Neural progenitor cell (in vitro differentiated cells): ENCODE data around the gene NCOA6. TPM values are rescaled to one million over a fixed set of nuclear protein-coding genes. Genes with fewer than 3 reads are reported as not detected.

Experiments
- DNase-seq: peaks from one replicate; pipeline ENCODE4 v3.0.0-alpha.2; 2016; ENCODE audit warnings: low spot score
- H2AFZ ChIP-seq: fragments of 200-600 bp; sonication (generic); replicated peaks from 2 replicates; pipeline ENCODE4 v1.6.1; 2016; ENCODE audit warnings: antibody characterized with exemption
- H3F3A ChIP-seq: fragments of 200-600 bp; sonication (generic); 2 replicates; pipeline ENCODE4 v1.6.1; 2016; ENCODE audit warnings: antibody characterized with exemption, low read depth
- H3K27ac ChIP-seq: fragments of 200-600 bp; sonication (generic); 2 replicates; pipeline ENCODE4 v1.5.1; 2016; ENCODE audit warnings: mild to moderate bottlenecking
- H3K27me3 ChIP-seq: fragments of 200-600 bp; sonication (generic); 2 replicates; pipeline ENCODE4 v1.6.1; 2016; ENCODE audit warnings: mild to moderate bottlenecking, moderate library complexity
- H3K36me3 ChIP-seq: fragments of 200-600 bp; sonication (generic); 2 replicates; pipeline ENCODE4 v1.5.1; 2016
- H3K4me1 ChIP-seq: fragments of 200-600 bp; sonication (generic); 2 replicates; pipeline ENCODE4 v1.6.1; 2016; ENCODE audit warnings: mixed run types
- H3K4me2 ChIP-seq: fragments of 200-600 bp; sonication (generic); 2 replicates; pipeline ENCODE4 v1.6.1; 2016
- H3K4me3 ChIP-seq: fragments of 200-600 bp; sonication (generic); 2 replicates; pipeline ENCODE4 v1.5.1; 2016
- H3K79me2 ChIP-seq: fragments of 200-600 bp; sonication (generic); 2 replicates; pipeline ENCODE4 v1.6.1; 2016; ENCODE audit warnings: low read depth
- H3K9ac ChIP-seq: fragments of 200-600 bp; sonication (generic); 2 replicates; pipeline ENCODE4 v1.6.1; 2016
- H3K9me3 ChIP-seq: fragments of 200-600 bp; sonication (generic); 2 replicates; pipeline ENCODE4 v1.5.1; 2016; ENCODE audit warnings: low read depth
- H4K20me1 ChIP-seq: fragments of 200-600 bp; sonication (generic); 2 replicates; pipeline ENCODE4 v1.6.1; 2016; ENCODE audit warnings: low read depth
- H3K27ac Mint-ChIP-seq: 3 replicates; pipeline ENCODE4 v1.8.0; 2021; ENCODE audit warnings: mixed read lengths
- H3K27me3 Mint-ChIP-seq: 2 replicates; pipeline ENCODE4 v1.8.0; 2022; ENCODE audit warnings: low read depth, mild to moderate bottlenecking, inconsistent platforms, moderate library complexity, mixed read lengths; ENCODE audit not compliant: insufficient read depth
- H3K36me3 Mint-ChIP-seq: 3 replicates; pipeline ENCODE4 v1.8.0; 2021; ENCODE audit warnings: mixed read lengths
- H3K4me1 Mint-ChIP-seq: 3 replicates; pipeline ENCODE4 v1.8.0; 2021; ENCODE audit warnings: mixed read lengths
- H3K4me3 Mint-ChIP-seq: 3 replicates; pipeline ENCODE4 v1.8.0; 2021; ENCODE audit warnings: mild to moderate bottlenecking, moderate library complexity, mixed read lengths
- H3K9me3 Mint-ChIP-seq: 3 replicates; pipeline ENCODE4 v1.8.0; 2020; ENCODE audit warnings: mixed read lengths
- CTCF ChIP-seq: fragments of 200-600 bp; sonication (generic); IDR thresholded peaks from 2 replicates; pipeline ENCODE4 v1.5.1; 2017; ENCODE audit warnings: antibody characterized with exemption, mild to moderate bottlenecking
- EZH2 ChIP-seq: fragments of 200-600 bp; sonication (generic); IDR thresholded peaks from 2 replicates; pipeline ENCODE4 v1.6.1; 2017; ENCODE audit warnings: antibody characterized with exemption, mild to moderate bottlenecking, moderate library complexity
- EZH2phosphoT487 ChIP-seq: fragments of 200-600 bp; sonication (generic); IDR thresholded peaks from 2 replicates; pipeline ENCODE4 v1.6.1; 2017; ENCODE audit warnings: antibody characterized with exemption
- total RNA-seq: library from RNA; depleted of rRNA; stranded (reverse); fragments of >200 nt; gene quantifications from 2 replicates; pipeline ENCODE4 v1.2.3, GENCODE V29; 2015; ENCODE audit warnings: low replicate concordance

The NCOA6 gene
- total RNA-seq, 1 donor from 2014 or later, result 14.3 TPM

GRCh38 chr20:34736106-34736735, 89.2 kb downstream of the NCOA6 start:
- Histone ChIP-seq H2AFZ (no peak overlapping the region), H3K27me3 (no peaks in the 10 kb centered on the region), H3K36me3 (no peaks in the 10 kb centered on the region), H3F3A (no peaks in the 10 kb centered on the region), H3K4me2 (no peak overlapping the region), H3K4me1 (no peaks in the 10 kb centered on the region), H3K79me2 (no peaks in the 10 kb centered on the region), H3K9ac (peak overlapping the region; percentile 8), H3K4me3 (no peak overlapping the region), H4K20me1 (no peaks in the 10 kb centered on the region), H3K9me3 (no peaks in the 10 kb centered on the region), H3K27ac (no peak overlapping the region)
- Mint-ChIP-seq H3K4me1 (no peaks in the 10 kb centered on the region), H3K4me3 (no peak overlapping the region), H3K36me3 (peaks cover 14% of the 10 kb centered on the region), H3K27me3 (no peaks in the 10 kb centered on the region), H3K9me3 (no peaks in the 10 kb centered on the region), H3K27ac (no peak overlapping the region)
- TF ChIP-seq EZH2phosphoT487 (no peak), EZH2 (no peak), CTCF (no peak)
- no peak for DNase-seq

GRCh38 chr20:34732523-34732922, 92.9 kb downstream of the NCOA6 start:
- DNase-seq, result no peak

GRCh38 chr20:34729416-34729815, 96.0 kb downstream of the NCOA6 start:
- H3K4me2 ChIP-seq, result no peak overlapping the region
- no peak overlapping the region for H2AFZ ChIP-seq
- no peak overlapping the region for H3K27ac ChIP-seq
- Mint-ChIP-seq H3K4me1 (no peaks in the 10 kb centered on the region), H3K9me3 (no peaks in the 10 kb centered on the region), H3K27ac (no peak overlapping the region), H3K4me3 (no peak overlapping the region), H3K27me3 (no peaks in the 10 kb centered on the region), H3K36me3 (peaks cover 31% of the 10 kb centered on the region)
- no peak overlapping the region for H3K4me3 ChIP-seq
- H3K36me3 ChIP-seq, result no peaks in the 10 kb centered on the region
- no peaks in the 10 kb centered on the region for H3K4me1 ChIP-seq
- no peak for DNase-seq
- H3K27me3 ChIP-seq, result no peaks in the 10 kb centered on the region
- no peaks in the 10 kb centered on the region for H3K9me3 ChIP-seq
- H3K9ac ChIP-seq, result no peak overlapping the region
- H4K20me1 ChIP-seq, result no peaks in the 10 kb centered on the region
- no peaks in the 10 kb centered on the region for H3F3A ChIP-seq
- TF ChIP-seq EZH2, result no peak
- TF ChIP-seq EZH2phosphoT487, result no peak
- no peak for TF ChIP-seq CTCF
- no peaks in the 10 kb centered on the region for H3K79me2 ChIP-seq

More at GRCh38 chr20:34732523-34732922, 92.9 kb downstream of the NCOA6 start:
- H3K4me1 ChIP-seq, result no peaks in the 10 kb centered on the region
- Mint-ChIP-seq H3K4me1 (no peaks in the 10 kb centered on the region), H3K27me3 (no peaks in the 10 kb centered on the region), H3K27ac (no peak overlapping the region), H3K4me3 (no peak overlapping the region), H3K36me3 (peaks cover 14% of the 10 kb centered on the region), H3K9me3 (no peaks in the 10 kb centered on the region)
- no peak overlapping the region for H3K4me3 ChIP-seq
- no peaks in the 10 kb centered on the region for H3K79me2 ChIP-seq
- no peaks in the 10 kb centered on the region for H3F3A ChIP-seq
- H3K9me3 ChIP-seq, result no peaks in the 10 kb centered on the region
- no peaks in the 10 kb centered on the region for H3K36me3 ChIP-seq
- no peak overlapping the region for H3K9ac ChIP-seq
- no peak overlapping the region for H3K27ac ChIP-seq
- TF ChIP-seq EZH2 (no peak), EZH2phosphoT487 (no peak), CTCF (no peak)
- no peaks in the 10 kb centered on the region for H4K20me1 ChIP-seq
- H3K4me2 ChIP-seq, result no peak overlapping the region
- H2AFZ ChIP-seq, result no peak overlapping the region
- no peaks in the 10 kb centered on the region for H3K27me3 ChIP-seq
